Measurements from ENCODE around the gene DYNC2LI1.

The DYNC2LI1 gene

DNA sequence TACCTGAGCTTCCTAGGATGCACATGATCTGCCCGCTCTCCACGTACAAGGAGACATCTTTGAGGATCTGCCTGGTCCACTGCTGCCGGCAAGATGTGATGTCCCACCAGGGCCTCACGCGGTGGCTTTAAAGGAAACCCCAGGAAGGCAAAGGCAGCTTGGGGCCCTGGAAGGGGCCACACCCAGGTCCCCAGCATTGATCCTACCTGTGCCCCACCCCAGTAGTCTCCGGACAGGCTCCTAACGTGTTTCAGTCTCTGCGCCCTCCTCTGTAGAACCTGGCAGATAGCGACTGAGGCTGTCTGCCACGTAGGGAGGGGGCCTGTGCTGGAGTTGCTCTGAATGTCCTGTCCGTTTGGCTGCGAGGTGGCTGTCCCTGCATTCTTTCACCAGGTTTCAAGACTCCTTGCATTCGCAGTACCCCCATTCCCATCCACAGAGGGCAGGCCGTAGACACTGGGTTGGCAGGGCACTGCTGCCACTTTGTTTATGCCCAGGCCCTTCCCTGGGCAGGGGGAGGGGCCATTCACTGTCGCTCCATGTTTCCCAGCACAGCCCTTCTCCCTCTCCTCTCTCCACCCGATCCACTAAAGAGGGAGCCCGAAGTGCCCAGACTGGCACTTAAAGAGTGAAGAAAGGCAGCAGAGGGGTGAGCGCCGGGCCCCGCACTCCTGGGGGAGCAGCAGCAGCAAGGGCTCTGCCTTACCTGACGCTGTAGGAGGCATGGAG, 64.2 kb downstream of the DYNC2LI1 start:
- Histone ChIP-seq H3K9me3 (ENCODE audit: control insufficient read depth in 1 of 2, low read length in 2 of 2) (no peaks in the 10 kb centered on the region), H3K36me3 (ENCODE audit: control insufficient read depth in 1 of 2, insufficient read depth in 2 of 2, low read length in 2 of 2) (no peaks in the 10 kb centered on the region)

GRCh38 chr2:43838560-43839267, 64.9 kb downstream of the DYNC2LI1 start, which contains the start of the genes ABCG5 and ABCG8:
Gene ABCG5 (minus strand): TSS chr2:43838839. CDS start chr2:43838679, 160 bp downstream.
Gene ABCG8 (plus strand): TSS chr2:43838971. CDS start chr2:43839054, 83 bp downstream.
- Histone ChIP-seq H3K36me3 (ENCODE audit: control insufficient read depth in 1 of 2, insufficient read depth in 2 of 2, low read length in 2 of 2) (no peaks in the 10 kb centered on the region), H3K9me3 (ENCODE audit: control insufficient read depth in 1 of 2, low read length in 2 of 2) (no peaks in the 10 kb centered on the region), H3K4me1 (ENCODE audit: control insufficient read depth in 1 of 2, insufficient read depth in 2 of 2, low read length in 2 of 2) (no peaks in the 10 kb centered on the region), H3K27ac (ENCODE audit: low read length) (no peak within 1 kb of the TSS), H3K27me3 (ENCODE audit: low read depth, low read length) (no peaks in the 10 kb centered on the region), H3K4me3 (ENCODE audit: low read depth in 1 of 2, low read length in 2 of 2) (no peak within 1 kb of the TSS)

More for the DNA sequence above, 64.2 kb downstream of the DYNC2LI1 start:
- Histone ChIP-seq H3K4me3 (ENCODE audit: low read depth in 1 of 2, low read length in 2 of 2) (no peak overlapping the region), H3K27me3 (ENCODE audit: low read depth, low read length) (no peaks in the 10 kb centered on the region), H3K4me1 (ENCODE audit: control insufficient read depth in 1 of 2, insufficient read depth in 2 of 2, low read length in 2 of 2) (no peaks in the 10 kb centered on the region), H3K27ac (ENCODE audit: low read length) (no peak overlapping the region)

- Histone ChIP-seq H3K9me3 (ENCODE audit: control insufficient read depth in 1 of 2, low read length in 2 of 2) (no peaks in the 10 kb centered on the region), H3K4me1 (ENCODE audit: control insufficient read depth in 1 of 2, insufficient read depth in 2 of 2, low read length in 2 of 2) (no peaks in the 10 kb centered on the region), H3K4me3 (ENCODE audit: low read depth in 1 of 2, low read length in 2 of 2) (no peak overlapping the region), H3K36me3 (ENCODE audit: control insufficient read depth in 1 of 2, insufficient read depth in 2 of 2, low read length in 2 of 2) (no peaks in the 10 kb centered on the region), H3K27ac (ENCODE audit: low read length) (no peak overlapping the region), H3K27me3 (ENCODE audit: low read depth, low read length) (no peaks in the 10 kb centered on the region)
Observed at GRCh38 chr2:43839776-43840564, 66.1 kb downstream of the DYNC2LI1 start.

GRCh38 chr2:43840965-43841364, 67.1 kb downstream of the DYNC2LI1 start:
- Histone ChIP-seq H3K27ac (ENCODE audit: low read length) (no peak overlapping the region), H3K4me3 (ENCODE audit: low read depth in 1 of 2, low read length in 2 of 2) (no peak overlapping the region), H3K36me3 (ENCODE audit: control insufficient read depth in 1 of 2, insufficient read depth in 2 of 2, low read length in 2 of 2) (no peaks in the 10 kb centered on the region), H3K9me3 (ENCODE audit: control insufficient read depth in 1 of 2, low read length in 2 of 2) (no peaks in the 10 kb centered on the region), H3K27me3 (ENCODE audit: low read depth, low read length) (no peaks in the 10 kb centered on the region), H3K4me1 (ENCODE audit: control insufficient read depth in 1 of 2, insufficient read depth in 2 of 2, low read length in 2 of 2) (no peaks in the 10 kb centered on the region)

GRCh38 chr2:43841949-43842865, 68.4 kb downstream of the DYNC2LI1 start:
- no peaks in the 10 kb centered on the region for H3K9me3 ChIP-seq (ENCODE audit: control insufficient read depth in 1 of 2, low read length in 2 of 2)
- no peak overlapping the region for H3K4me3 ChIP-seq (ENCODE audit: low read depth in 1 of 2, low read length in 2 of 2)
- H3K4me1 ChIP-seq (ENCODE audit: control insufficient read depth in 1 of 2, insufficient read depth in 2 of 2, low read length in 2 of 2): no peaks in the 10 kb centered on the region
- H3K36me3 ChIP-seq (ENCODE audit: control insufficient read depth in 1 of 2, insufficient read depth in 2 of 2, low read length in 2 of 2): no peaks in the 10 kb centered on the region
- no peak overlapping the region for H3K27ac ChIP-seq (ENCODE audit: low read length)
- H3K27me3 ChIP-seq (ENCODE audit: low read depth, low read length): no peaks in the 10 kb centered on the region

- H3K4me3 ChIP-seq (ENCODE audit: low read depth in 1 of 2, low read length in 2 of 2): no peak overlapping the region
- no peaks in the 10 kb centered on the region for H3K27me3 ChIP-seq (ENCODE audit: low read depth, low read length)
- no peak overlapping the region for H3K27ac ChIP-seq (ENCODE audit: low read length)
Observed at GRCh38 chr2:43842866-43843226, 69.0 kb downstream of the DYNC2LI1 start.

DNA sequence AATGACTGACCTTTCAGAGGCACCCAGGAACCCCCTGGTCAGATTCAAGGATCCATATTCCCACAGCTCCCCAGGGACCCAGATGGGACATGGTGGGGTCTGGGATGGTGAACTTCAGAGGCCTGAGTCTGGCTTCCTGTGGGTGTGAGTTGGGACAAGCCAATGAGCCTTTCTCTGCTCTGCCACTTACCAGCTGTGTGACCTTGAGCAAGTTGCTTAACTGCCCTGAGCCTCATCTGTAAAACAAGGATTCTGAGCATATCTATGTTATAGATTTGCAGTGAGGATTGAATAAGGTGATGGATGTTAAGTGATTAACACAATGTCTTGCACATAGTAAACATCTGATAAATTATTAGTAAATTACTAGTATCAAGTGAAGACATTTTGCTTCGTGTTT, 71.3 kb downstream of the DYNC2LI1 start:
- Histone ChIP-seq H3K36me3 (ENCODE audit: control insufficient read depth in 1 of 2, insufficient read depth in 2 of 2, low read length in 2 of 2) (no peaks in the 10 kb centered on the region), H3K9me3 (ENCODE audit: control insufficient read depth in 1 of 2, low read length in 2 of 2) (no peaks in the 10 kb centered on the region), H3K27me3 (ENCODE audit: low read depth, low read length) (no peaks in the 10 kb centered on the region), H3K4me1 (ENCODE audit: control insufficient read depth in 1 of 2, insufficient read depth in 2 of 2, low read length in 2 of 2) (no peaks in the 10 kb centered on the region), H3K27ac (ENCODE audit: low read length) (no peak overlapping the region), H3K4me3 (ENCODE audit: low read depth in 1 of 2, low read length in 2 of 2) (no peak overlapping the region)

More at GRCh38 chr2:43842866-43843226, 69.0 kb downstream of the DYNC2LI1 start:
- Histone ChIP-seq H3K9me3 (ENCODE audit: control insufficient read depth in 1 of 2, low read length in 2 of 2) (no peaks in the 10 kb centered on the region), H3K4me1 (ENCODE audit: control insufficient read depth in 1 of 2, insufficient read depth in 2 of 2, low read length in 2 of 2) (no peaks in the 10 kb centered on the region), H3K36me3 (ENCODE audit: control insufficient read depth in 1 of 2, insufficient read depth in 2 of 2, low read length in 2 of 2) (no peaks in the 10 kb centered on the region)

GRCh38 chr2:43846140-43846793, 72.4 kb downstream of the DYNC2LI1 start:
- Histone ChIP-seq H3K27me3 (ENCODE audit: low read depth, low read length) (no peaks in the 10 kb centered on the region), H3K9me3 (ENCODE audit: control insufficient read depth in 1 of 2, low read length in 2 of 2) (no peaks in the 10 kb centered on the region), H3K4me1 (ENCODE audit: control insufficient read depth in 1 of 2, insufficient read depth in 2 of 2, low read length in 2 of 2) (no peaks in the 10 kb centered on the region), H3K36me3 (ENCODE audit: control insufficient read depth in 1 of 2, insufficient read depth in 2 of 2, low read length in 2 of 2) (no peaks in the 10 kb centered on the region), H3K4me3 (ENCODE audit: low read depth in 1 of 2, low read length in 2 of 2) (no peak overlapping the region), H3K27ac (ENCODE audit: low read length) (no peak overlapping the region)

GRCh38 chr2:43848214-43848613, 74.4 kb downstream of the DYNC2LI1 start:
- Histone ChIP-seq H3K9me3 (ENCODE audit: control insufficient read depth in 1 of 2, low read length in 2 of 2) (no peaks in the 10 kb centered on the region), H3K4me1 (ENCODE audit: control insufficient read depth in 1 of 2, insufficient read depth in 2 of 2, low read length in 2 of 2) (no peaks in the 10 kb centered on the region), H3K27me3 (ENCODE audit: low read depth, low read length) (no peaks in the 10 kb centered on the region), H3K36me3 (ENCODE audit: control insufficient read depth in 1 of 2, insufficient read depth in 2 of 2, low read length in 2 of 2) (no peaks in the 10 kb centered on the region), H3K27ac (ENCODE audit: low read length) (no peak overlapping the region), H3K4me3 (ENCODE audit: low read depth in 1 of 2, low read length in 2 of 2) (no peak overlapping the region)

Measured in muscle layer of duodenum (tissue), 2 donors.